NOMO-1 treated with DMSO at 0.1 percent for 48 hours (cell line): ENCODE data around the gene FBP2.

Experiments
- DNase-seq: peaks from one replicate; lab custom pipeline; 2025; ENCODE audit not compliant: unreplicated experiment; lab: John Stamatoyannopoulos, UW

The FBP2 gene

DNA sequence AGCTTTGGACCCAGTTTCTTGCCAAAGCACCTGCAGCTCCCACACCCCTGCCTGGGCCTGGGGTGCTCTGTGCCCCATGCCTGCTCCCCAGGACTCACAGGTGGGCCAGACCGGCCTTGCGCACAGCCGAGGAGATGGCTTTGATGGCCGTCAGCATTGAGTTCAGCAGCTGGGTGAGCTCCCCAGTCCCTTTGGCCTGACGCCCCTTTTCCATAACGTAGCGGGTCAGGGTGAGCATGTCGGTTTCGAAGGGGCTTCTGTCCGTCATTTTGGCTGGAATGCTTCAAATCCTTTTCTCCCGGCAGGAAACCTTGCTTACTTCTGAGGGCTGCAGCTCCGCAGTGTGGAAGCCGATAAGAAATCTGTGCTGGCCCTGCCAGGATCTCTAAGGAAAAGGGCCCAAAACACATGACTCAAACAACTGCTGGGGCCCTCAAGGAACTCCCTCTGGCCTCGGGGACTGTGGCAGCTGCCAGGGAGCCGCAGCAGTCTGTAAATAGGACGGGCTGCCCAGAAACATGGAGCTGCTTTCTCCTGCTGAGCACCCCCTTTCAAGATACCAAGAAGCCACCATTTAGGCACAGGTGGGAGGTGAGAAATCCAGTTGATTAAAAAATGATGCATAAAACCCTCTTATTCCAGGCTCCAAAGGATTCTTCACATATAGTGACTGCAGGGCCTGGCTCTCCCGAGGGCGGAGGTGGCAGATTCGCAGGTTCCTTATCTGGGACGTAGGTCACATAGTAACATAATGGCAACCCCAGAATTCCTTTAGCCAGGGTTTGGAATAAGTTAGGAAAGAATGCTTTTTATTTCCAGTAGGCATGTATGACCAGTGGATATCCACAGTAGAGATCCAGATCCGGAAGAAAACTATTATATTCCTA is at the start of gene FBP2:
TSS of gene FBP2 (minus strand) at position 366 of the 887 bp plus-strand sequence. CDS start at position 268, 98 bp downstream.
- DNase-seq: no peak

DNA sequence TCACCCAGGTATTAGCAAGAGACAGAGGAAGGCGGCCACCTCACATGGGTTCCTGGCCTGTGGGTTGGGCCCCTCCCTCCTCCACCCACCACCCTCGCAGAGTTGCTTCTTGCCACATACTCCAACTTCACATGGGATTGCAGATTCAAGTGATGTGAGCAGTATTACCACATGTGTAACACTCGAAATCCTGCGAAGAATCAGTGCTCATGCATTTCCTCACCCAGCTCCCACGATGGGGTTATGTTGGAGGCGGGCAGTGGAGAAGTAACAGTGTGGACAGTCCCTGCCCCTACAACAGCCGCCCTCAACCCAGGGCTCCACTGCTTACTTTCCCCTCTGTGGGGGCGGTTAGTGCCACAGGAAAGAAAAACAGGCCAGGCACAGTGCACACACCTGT is 49.6 kb upstream of the FBP2 start:
- DNase-seq: peak; percentile 12

GRCh38 chr9:94642501-94642900 is 48.9 kb upstream of the FBP2 start:
- DNase-seq: no peak

DNA sequence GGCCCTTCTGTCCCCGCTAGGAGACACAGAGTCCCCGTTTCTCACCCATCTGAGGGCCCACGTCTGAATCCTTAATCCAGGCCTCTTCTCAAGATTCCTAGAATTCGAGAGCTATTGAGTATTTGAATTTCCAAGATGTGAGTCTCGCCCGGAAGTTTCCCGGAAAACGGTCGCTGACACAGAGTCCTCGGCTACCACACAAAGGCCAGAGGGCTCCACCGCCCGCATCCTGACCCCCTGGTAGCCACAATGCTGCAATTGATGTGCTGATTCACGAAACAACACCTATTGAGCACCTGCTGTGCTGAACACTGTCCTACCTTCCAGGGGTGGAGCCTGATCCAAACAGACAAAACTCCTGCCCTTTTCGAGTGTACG is 46.4 kb upstream of the FBP2 start:
- no peak for DNase-seq

DNA sequence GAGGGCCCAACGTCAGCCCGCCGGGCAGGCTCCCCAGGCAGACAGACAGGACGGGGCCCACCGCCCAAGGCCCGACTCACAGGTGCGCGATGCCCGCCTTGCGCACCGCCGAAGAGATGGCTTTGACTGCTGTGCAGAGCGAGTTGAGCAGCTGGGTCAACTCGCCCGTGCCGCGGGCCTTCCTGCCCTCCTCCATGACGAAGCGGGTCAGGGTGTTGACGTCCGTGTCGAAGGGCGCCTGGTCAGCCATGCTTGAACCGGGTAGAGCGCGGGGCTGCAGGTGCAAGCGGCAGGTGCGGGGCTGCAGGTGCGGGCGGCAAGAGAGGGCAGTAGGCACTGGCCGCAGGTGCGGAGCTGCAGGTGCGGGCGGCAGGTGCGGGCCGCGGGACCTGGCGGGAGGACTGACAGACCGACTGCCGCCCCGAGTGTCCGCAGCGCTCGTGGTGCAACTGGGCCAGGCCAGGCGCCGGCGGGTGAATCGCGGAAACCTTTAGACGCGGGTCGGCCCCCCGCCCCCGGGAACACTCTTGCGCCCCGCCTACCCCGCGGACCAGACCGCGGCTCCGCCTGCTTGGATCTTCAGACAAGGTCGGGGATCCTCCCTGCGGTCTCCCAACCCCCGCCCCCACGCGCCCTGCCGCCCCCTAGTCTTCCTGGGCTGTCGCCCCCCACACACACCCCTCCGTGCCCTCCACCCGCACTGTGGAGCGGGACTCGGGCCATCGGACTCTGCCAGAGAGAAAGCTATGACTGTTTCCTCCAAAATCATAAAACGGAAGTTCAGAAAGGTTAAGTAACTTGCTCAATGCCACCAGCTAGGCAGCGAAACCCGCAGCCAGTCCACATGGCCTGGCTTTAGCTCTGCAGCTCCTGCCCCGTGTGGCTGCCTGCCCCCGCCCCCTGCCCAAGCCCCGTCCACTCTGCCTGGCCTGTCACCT is 45.7 kb upstream of the FBP2 start, which contains the start of gene FBP1:
TSS of gene FBP1 (minus strand) at position 458 of the 938 bp plus-strand sequence. CDS start at position 250, 208 bp downstream.
- peak; percentile 90 for DNase-seq

- peak; percentile 47 for DNase-seq
Measured at GRCh38 chr9:94638335-94639060, 44.9 kb upstream of the FBP2 start.

- no peak for DNase-seq
Measured at GRCh38 chr9:94632737-94633136, 39.1 kb upstream of the FBP2 start.

DNA sequence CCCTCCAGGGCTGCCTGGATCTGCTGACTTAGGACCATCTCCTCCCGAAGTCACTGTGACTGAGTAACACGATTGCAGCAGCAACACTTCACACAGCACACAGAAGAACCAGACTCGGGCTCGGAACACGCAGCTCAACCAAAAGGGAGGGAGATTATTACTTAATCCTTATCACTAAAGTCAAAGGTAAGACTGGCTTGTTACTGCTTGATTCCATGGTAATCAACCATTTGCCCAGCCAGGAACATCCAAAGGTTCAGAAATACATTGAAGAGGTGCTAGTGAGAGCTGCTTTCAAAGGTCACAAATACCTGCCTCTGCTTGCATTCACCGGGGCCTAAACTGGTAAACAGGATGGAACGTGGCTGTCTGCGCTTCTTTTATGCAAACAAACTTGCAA is 38.0 kb upstream of the FBP2 start:
- DNase-seq: no peak

DNA sequence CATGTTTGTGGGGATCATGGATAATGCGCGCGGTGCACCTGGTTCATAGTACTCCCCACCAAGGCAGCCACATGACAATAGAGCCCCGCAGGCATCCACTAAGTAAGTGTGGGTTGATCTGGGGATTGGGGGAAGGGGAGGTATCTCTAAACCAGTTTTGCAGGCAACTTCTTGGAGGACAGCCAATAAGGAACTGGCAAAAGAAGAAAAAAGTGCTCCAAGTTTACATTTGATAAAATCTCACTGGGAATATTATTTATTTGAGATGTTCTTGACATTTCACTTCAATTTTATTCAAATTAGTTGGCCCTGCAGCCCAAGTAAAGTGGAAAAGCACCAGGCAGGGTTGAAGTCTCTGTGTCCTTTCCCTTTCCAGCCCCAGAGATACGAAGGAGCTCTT is 37.2 kb upstream of the FBP2 start:
- DNase-seq: no peak

DNA sequence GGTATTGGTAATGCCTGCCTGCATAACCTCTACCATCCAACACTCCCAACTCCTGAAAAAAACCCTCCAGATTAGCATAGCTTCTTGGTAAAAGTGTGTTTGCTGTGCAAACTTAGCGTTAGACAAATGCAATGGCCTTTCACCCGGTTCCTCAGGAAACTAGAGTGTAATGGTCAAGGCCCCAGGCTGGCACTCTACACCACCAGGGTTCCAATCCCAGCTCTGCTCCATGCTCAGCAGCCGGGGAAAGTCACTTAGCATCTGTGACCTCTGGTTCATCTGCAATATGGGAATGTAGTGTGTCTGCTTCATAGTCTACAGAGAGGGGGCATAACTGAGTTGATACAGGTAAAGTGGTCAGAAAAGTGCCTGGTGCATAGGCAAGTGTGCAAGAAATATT is 36.7 kb upstream of the FBP2 start:
- no peak for DNase-seq

GRCh38 chr9:94627287-94627686 is 33.7 kb upstream of the FBP2 start:
- DNase-seq: no peak

DNA sequence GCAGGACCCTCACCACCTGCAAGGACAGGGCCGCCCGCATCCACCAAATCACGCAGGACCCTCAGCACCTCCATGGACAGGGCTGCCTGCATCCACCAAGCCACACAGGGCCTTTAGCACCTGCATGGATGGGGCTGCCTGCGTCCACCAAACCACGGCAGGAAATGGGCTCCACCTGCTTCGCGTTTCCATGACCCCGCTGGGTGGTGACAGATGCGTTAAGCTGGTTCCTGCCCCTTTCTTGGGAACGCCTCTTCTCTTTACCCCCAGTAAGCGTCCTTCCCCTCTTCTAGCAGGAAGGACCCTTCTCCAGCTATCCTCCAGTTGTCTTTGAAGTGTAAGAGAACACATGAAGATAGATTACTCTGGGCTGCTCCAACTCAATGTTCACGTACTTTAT is 32.2 kb upstream of the FBP2 start:
- DNase-seq: no peak

DNA sequence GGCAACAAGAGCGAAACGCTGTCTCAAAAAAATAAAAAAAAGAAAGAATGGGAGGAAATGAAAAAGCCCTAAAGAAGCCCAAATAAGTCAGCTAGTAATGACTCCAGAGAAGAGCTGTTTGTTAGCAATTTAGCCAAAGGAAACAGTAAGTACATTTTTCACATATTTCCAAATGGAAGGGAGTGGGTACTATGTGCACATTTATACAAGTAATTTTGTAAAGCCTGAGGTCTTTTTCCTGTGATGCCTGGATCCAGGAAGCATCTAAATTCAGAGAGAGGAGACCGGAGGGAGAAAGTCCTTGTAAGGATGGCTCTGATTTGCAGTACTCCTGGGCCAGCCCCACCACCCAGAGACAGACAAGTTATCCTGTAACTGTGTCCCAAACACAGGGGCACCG is 31.0 kb upstream of the FBP2 start:
- no peak for DNase-seq

DNA sequence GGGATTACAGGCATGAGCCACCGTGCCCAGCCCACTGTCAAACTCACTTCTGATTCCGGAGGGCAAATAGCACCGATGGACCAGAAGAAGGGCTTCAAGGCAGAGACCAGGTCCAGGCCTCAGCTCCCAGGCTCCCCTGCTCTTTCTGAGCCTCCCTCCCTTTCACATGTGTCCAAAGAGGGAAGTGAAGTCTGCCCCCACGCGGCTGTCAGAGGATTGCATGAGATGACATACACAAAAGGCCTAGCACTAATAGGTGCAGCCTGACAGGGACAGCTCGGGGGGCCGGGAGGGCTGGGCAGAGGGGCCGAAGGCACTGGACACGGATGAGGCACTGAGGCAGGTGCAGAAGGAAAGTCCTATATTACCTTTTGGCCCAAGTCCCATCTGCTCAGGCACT is 29.6 kb upstream of the FBP2 start:
- DNase-seq: peak; percentile 31

DNA sequence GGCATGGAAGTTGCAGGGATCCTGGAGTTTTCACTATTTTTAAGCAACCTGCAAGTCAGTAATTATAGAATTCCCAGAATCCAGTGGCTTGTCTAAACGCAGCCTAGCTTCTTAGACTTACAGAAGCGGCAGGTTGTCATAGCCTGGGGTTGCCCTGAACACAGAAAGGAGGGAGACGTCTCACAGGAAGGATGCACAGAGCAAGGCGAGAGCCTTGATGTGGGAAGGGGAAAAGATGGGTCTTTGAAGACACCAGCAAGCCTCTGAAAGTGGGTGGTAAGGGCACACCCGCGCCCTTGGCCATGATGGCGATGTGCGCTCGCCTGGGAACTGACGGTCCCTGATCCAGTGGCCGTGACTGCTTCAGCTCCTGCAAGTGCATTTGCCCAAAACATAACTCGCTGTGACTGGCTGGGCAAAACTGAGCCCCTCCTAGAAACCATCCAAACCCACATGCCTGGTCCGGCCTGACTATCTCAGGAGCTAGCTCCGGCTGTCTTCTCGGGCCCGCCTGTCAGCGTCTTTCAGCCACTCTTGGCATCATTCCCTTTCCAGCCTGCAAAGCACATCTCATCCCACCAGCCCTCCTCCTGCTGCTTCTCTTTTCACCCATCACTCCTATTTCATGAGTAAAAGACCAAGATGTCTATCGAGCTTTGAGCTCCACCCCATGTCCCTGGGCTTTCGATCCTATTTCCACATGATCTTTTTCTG is 28.6 kb upstream of the FBP2 start:
- DNase-seq: no peak

GRCh38 chr9:94619026-94619425 is 25.4 kb upstream of the FBP2 start:
- DNase-seq: no peak

GRCh38 chr9:94613003-94613402 is 19.4 kb upstream of the FBP2 start:
- no peak for DNase-seq

DNA sequence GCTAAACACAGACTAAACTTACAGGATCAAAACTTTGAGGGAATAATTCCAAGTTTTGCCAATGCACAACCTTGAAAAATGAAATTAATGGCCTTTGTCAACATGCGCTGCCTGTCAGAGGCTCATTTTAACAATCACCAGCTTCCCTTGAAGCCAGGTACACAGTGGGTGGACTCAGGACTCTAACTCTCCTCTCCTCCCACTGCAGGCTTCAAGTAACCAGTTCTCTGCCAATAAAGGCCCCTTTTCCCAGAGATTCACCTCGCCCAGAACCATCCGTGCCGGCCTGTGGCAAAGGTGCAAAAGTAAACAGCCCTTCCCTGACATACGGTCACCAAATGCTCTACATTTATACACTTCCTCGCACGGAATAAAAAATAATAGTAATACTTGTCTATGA is 18.4 kb upstream of the FBP2 start:
- DNase-seq: no peak

- DNase-seq: no peak
Measured at GRCh38 chr9:94611638-94612068, 18.0 kb upstream of the FBP2 start.

GRCh38 chr9:94610181-94610606 is 16.6 kb upstream of the FBP2 start:
- no peak for DNase-seq

- DNase-seq: no peak
Measured at GRCh38 chr9:94607423-94607691, 13.7 kb upstream of the FBP2 start.
